ENCODE measurements around the gene AGK. TPM values are rescaled to one million over a fixed set of nuclear protein-coding genes. Genes with fewer than 3 reads are reported as not detected.

Gene AGK
- total RNA-seq, 1 donor from 2014 or later = 35.0 TPM

DNA sequence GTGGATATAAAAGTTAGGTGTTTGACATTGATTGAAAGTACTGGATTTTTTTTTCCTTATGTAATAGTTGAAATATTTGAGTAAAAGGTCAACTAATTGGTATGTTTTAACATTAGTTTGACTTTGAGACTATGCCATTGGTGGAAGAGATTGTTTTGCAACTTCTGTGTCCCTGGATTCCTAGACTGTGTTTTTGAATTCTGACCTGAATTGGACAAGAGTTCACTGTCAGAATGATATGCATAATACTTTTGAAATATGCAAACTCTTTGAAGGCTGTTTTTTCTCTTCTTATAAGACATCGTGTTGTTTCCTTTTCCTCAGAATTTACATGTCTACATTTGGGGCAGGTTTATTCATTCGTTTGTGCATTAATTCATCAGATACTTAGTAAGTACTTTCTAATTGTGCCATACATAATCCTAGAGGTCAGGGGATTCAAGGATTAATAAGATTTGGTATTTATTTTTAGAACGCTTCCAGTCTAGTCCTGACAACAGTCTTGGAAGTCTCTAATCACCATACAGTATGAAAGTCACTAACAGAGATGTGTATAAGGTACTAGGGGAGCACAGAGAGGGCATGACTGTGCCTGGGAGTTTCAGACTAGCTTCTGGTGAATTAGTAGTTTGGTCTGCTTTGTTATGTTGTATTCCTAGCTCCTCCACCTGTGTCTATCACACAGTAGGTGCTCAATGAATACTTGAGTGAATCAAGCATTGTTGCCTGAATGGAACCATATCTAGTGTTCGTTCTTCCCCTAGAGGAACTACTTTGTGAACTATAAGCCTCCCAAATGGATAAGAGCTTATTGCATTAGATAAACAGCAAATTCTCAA, 49.2 kb downstream of the AGK start:
- no peak overlapping the region for H3K4me3 Mint-ChIP-seq
- no peaks in the 10 kb centered on the region for H3K27me3 Mint-ChIP-seq (ENCODE audit: low read depth)
- no peak overlapping the region for H3K27ac Mint-ChIP-seq
- TF ChIP-seq CTCF (IDR thresholded peaks at IDR 0.05; ENCODE audit: unreplicated experiment) = no peak
- peaks cover 20% of the 10 kb centered on the region for H3K36me3 Mint-ChIP-seq
- H3K9me3 Mint-ChIP-seq = no peaks in the 10 kb centered on the region
- DNase-seq (ENCODE audit: low spot score in 2 of 2, unreplicated experiment in 2 of 2) = no peak
- H3K4me1 Mint-ChIP-seq = no peaks in the 10 kb centered on the region

DNA sequence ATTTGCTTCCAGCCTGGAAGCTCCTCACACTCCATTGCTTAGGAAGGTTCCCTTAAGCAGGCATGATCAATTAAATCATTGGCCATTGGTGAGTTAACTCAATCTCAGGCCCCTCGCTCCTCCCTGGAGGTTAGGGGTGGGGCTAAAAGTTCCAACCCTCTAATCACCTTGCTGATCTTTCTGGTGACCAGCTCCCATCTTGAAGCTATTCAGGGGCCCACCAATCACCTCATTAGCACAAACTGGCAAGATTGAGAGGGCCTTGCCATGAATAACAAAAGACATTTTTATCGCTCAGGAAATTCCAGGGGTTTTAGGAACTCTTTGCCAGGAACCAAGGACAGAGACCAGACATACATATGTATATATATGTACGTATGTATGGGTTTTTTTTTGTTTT, 58.4 kb downstream of the AGK start:
- Mint-ChIP-seq H3K4me1 (no peaks in the 10 kb centered on the region), H3K27ac (no peak overlapping the region), H3K36me3 (peaks cover 30% of the 10 kb centered on the region), H3K27me3 (ENCODE audit: low read depth) (no peaks in the 10 kb centered on the region), H3K9me3 (no peaks in the 10 kb centered on the region), H3K4me3 (no peak overlapping the region)
- no peak for TF ChIP-seq CTCF (IDR thresholded peaks at IDR 0.05; ENCODE audit: unreplicated experiment)
- no peak for DNase-seq (ENCODE audit: low spot score in 2 of 2, unreplicated experiment in 2 of 2)

GRCh38 chr7:141610671-141611070, 59.5 kb downstream of the AGK start:
- Mint-ChIP-seq H3K4me3 (no peak overlapping the region), H3K4me1 (no peaks in the 10 kb centered on the region), H3K9me3 (no peaks in the 10 kb centered on the region), H3K27ac (no peak overlapping the region), H3K36me3 (peaks cover 27% of the 10 kb centered on the region), H3K27me3 (ENCODE audit: low read depth) (no peaks in the 10 kb centered on the region)
- no peak for TF ChIP-seq CTCF (IDR thresholded peaks at IDR 0.05; ENCODE audit: unreplicated experiment)
- no peak for DNase-seq (ENCODE audit: low spot score in 2 of 2, unreplicated experiment in 2 of 2)

- Mint-ChIP-seq H3K4me1 (peaks cover 3% of the 10 kb centered on the region), H3K36me3 (peaks cover 27% of the 10 kb centered on the region), H3K27me3 (ENCODE audit: low read depth) (no peaks in the 10 kb centered on the region), H3K27ac (no peak overlapping the region), H3K4me3 (no peak overlapping the region), H3K9me3 (no peaks in the 10 kb centered on the region)
- no peak for TF ChIP-seq CTCF (IDR thresholded peaks at IDR 0.05; ENCODE audit: unreplicated experiment)
- DNase-seq (ENCODE audit: low spot score in 2 of 2, unreplicated experiment in 2 of 2) = no peak
These were observed 61.7 kb downstream of the AGK start for GRCh38 chr7:141612861-141613260.

GRCh38 chr7:141617280-141617679, 66.1 kb downstream of the AGK start:
- Mint-ChIP-seq H3K9me3 (peaks cover 2% of the 10 kb centered on the region), H3K27ac (peak overlapping the region; percentile 61), H3K27me3 (ENCODE audit: low read depth) (no peaks in the 10 kb centered on the region), H3K36me3 (peaks cover 17% of the 10 kb centered on the region), H3K4me1 (peaks cover 3% of the 10 kb centered on the region), H3K4me3 (no peak overlapping the region)
- no peak for DNase-seq (ENCODE audit: low spot score in 2 of 2, unreplicated experiment in 2 of 2)
- no peak for TF ChIP-seq CTCF (IDR thresholded peaks at IDR 0.05; ENCODE audit: unreplicated experiment)
